H1 (cell line): ENCODE measurements around the gene FLVCR2. TPM values are rescaled to one million over a fixed set of nuclear protein-coding genes. Genes with fewer than 3 reads are reported as not detected.

Source experiments
- ATF3 ChIP-seq: IDR thresholded peaks from 2 replicates; pipeline ENCODE4 v1.6.1; 2011; ENCODE audit warnings: low read depth, mild to moderate bottlenecking, low read length; ENCODE audit not compliant: insufficient read depth
- CHD7 ChIP-seq: fragments of 300-600 bp; sonication (generic); IDR thresholded peaks from 2 replicates; pipeline ENCODE4 v1.7.1; 2012; ENCODE audit warnings: low read length, moderate library complexity, mild to moderate bottlenecking, inconsistent platforms; ENCODE audit not compliant: insufficient replicate concordance
- EZH2 ChIP-seq: fragments of 200-600 bp; sonication (generic); IDR thresholded peaks from 2 replicates; pipeline ENCODE4 v1.7.1; 2012; ENCODE audit warnings: low read depth, mild to moderate bottlenecking, moderate library complexity, low read length, inconsistent platforms; ENCODE audit not compliant: severe bottlenecking
- FOSL1 ChIP-seq: IDR thresholded peaks from 2 replicates; pipeline ENCODE4 v1.6.1; 2011; ENCODE audit warnings: mild to moderate bottlenecking, low read depth, low read length, moderate library complexity; ENCODE audit not compliant: insufficient read depth
- JUND ChIP-seq: IDR thresholded peaks from 2 replicates; pipeline ENCODE4 v1.6.1; 2011; ENCODE audit warnings: mild to moderate bottlenecking, improper control_type of control experiment, low read length
- POU5F1 ChIP-seq: IDR thresholded peaks from 2 replicates; pipeline ENCODE4 v1.6.1; 2011; ENCODE audit warnings: low read depth, mild to moderate bottlenecking, low read length, moderate library complexity
- RXRA ChIP-seq: IDR thresholded peaks from 2 replicates; pipeline ENCODE4 v1.6.1; 2011; ENCODE audit warnings: low read depth, mild to moderate bottlenecking, low read length, moderate library complexity; ENCODE audit not compliant: insufficient read depth
- SAP30 ChIP-seq: fragments of 300-600 bp; sonication (generic); IDR thresholded peaks from 2 replicates; pipeline ENCODE4 v1.7.1; 2012; ENCODE audit warnings: low read length, moderate library complexity, mild to moderate bottlenecking, inconsistent platforms; ENCODE audit not compliant: insufficient read depth, insufficient replicate concordance
- SP2 ChIP-seq: IDR thresholded peaks from 2 replicates; pipeline ENCODE4 v1.6.1; 2012; ENCODE audit warnings: mild to moderate bottlenecking, low read length, inconsistent platforms
- TAF7 ChIP-seq: optimal IDR thresholded peaks from 2 replicates; pipeline ENCODE3; 2011; ENCODE audit warnings: low read depth, mild to moderate bottlenecking, inconsistent platforms, low read length, moderate library complexity, borderline replicate concordance
- TEAD4 ChIP-seq: IDR thresholded peaks from 2 replicates; pipeline ENCODE4 v1.6.1; 2012; ENCODE audit warnings: low read depth, low read length, inconsistent platforms, mixed read lengths
- polyA plus RNA-seq, 7 experiments: library from polyadenylated mRNA; depleted of rRNA in 3 of 7; stranded (reverse) in 5 of 7; unstranded in 2 of 7; fragments of >200 nt in 5 of 7; fragments of 200-250 nt in 2 of 7; gene quantifications; 1 replicate in 5 of 7; 2 replicates in 1 of 7; 4 replicates in 1 of 7; pipeline versions ENCODE4 v1.2.1 to v1.2.3, GENCODE V29; 2011 to 2013; ENCODE audit warnings: missing spikeins in 2 of 7, mixed read lengths in 2 of 7
- total RNA-seq: library from RNA; stranded (reverse); fragmentation: NEBNext Ultra II Directional; extraction: Animal tissue kit (Norgen Biotek cat#: 25700); gene quantifications from 2 replicates; pipeline ENCODE4 v1.2.1, GENCODE V29; 2021

FLVCR2 gene
- total and polyA plus RNA-seq, 2 of the 8 experiments (the other 6 are each of a cell fraction or from before 2014, with no cell fraction given): 7.1 to 8.2 TPM

- no peak for TF ChIP-seq CHD7
- no peak for TF ChIP-seq SP2
- no peak for TF ChIP-seq FOSL1
- no peak for TF ChIP-seq EZH2
- TF ChIP-seq POU5F1: no peak
- no peak for TF ChIP-seq JUND
- TF ChIP-seq SAP30: no peak
- no peak for TF ChIP-seq TEAD4
- TF ChIP-seq ATF3: no peak
- TF ChIP-seq TAF7: no peak
- TF ChIP-seq RXRA: no peak
- TF ChIP-seq, all 59 proteins: peak for 0
These were observed 11.5 kb downstream of the FLVCR2 start (continued) for GRCh38 chr14:75589931-75590330.
